Loucy (cell line): Measurements from ENCODE around the gene TBP.
A peak's percentile ranks its signal among the peaks of the same experiment; 100 is the strongest.

Experiments
- H2AFZ ChIP-seq: fragments of 200-600 bp; sonication (generic); 2 replicates; pipeline ENCODE4 v1.6.0; 2016; ENCODE audit warnings: antibody characterized with exemption, mild to moderate bottlenecking, low read length, moderate library complexity
- H3F3A ChIP-seq: fragments of 200-600 bp; 2 replicates; pipeline ENCODE4 v1.6.0; 2016; ENCODE audit warnings: antibody characterized with exemption, low read depth, mild to moderate bottlenecking
- H3K27me3 ChIP-seq: fragments of 200-600 bp; sonication (generic); 2 replicates; pipeline ENCODE4 v1.6.1; 2014; ENCODE audit warnings: low read length, mild to moderate bottlenecking; ENCODE audit not compliant: insufficient read depth, poor library complexity, severe bottlenecking
- H3K36me3 ChIP-seq: fragments of 200-600 bp; sonication (generic); 2 replicates; pipeline ENCODE4 v1.6.1; 2016; ENCODE audit warnings: low read length; ENCODE audit not compliant: insufficient read depth
- H3K4me1 ChIP-seq: fragments of 200-600 bp; sonication (generic); 2 replicates; pipeline ENCODE4 v1.5.1; 2014; ENCODE audit warnings: low read length, mild to moderate bottlenecking; ENCODE audit not compliant: insufficient read depth, poor library complexity, severe bottlenecking
- H3K4me2 ChIP-seq: fragments of 200-600 bp; sonication (generic); 2 replicates; pipeline ENCODE4 v1.6.0; 2014; ENCODE audit warnings: antibody characterized with exemption, low read length, low read depth, mild to moderate bottlenecking; ENCODE audit not compliant: poor library complexity, severe bottlenecking
- H3K4me3 ChIP-seq: fragments of 200-600 bp; sonication (generic); 2 replicates; pipeline ENCODE4 v1.5.1; 2014; ENCODE audit warnings: low read length, mild to moderate bottlenecking, mixed read lengths; ENCODE audit not compliant: poor library complexity, severe bottlenecking
- H3K79me2 ChIP-seq: fragments of 200-600 bp; sonication (generic); 2 replicates; pipeline ENCODE4 v1.6.1; 2014; ENCODE audit warnings: low read length; ENCODE audit not compliant: insufficient read depth
- H3K9ac ChIP-seq: fragments of 200-600 bp; sonication (generic); 2 replicates; pipeline ENCODE4 v1.6.0; 2014; ENCODE audit warnings: mild to moderate bottlenecking, low read depth, low read length, moderate library complexity; ENCODE audit not compliant: poor library complexity, severe bottlenecking
- H3K9me2 ChIP-seq: fragments of 200-600 bp; sonication (generic); replicated peaks from 2 replicates; pipeline ENCODE4 v1.6.1; 2016; ENCODE audit warnings: low read depth, low read length, mixed read lengths
- H3K9me3 ChIP-seq: fragments of 200-600 bp; sonication (generic); 2 replicates; pipeline ENCODE4 v1.6.1; 2014; ENCODE audit warnings: mild to moderate bottlenecking, antibody characterized with exemption, low read length, low read depth; ENCODE audit not compliant: insufficient read depth
- H4K20me1 ChIP-seq: fragments of 200-600 bp; sonication (generic); 2 replicates; pipeline ENCODE4 v1.6.0; 2014; ENCODE audit warnings: antibody characterized with exemption, low read length, mild to moderate bottlenecking; ENCODE audit not compliant: insufficient read depth, poor library complexity, severe bottlenecking
- EZH2phosphoT487 ChIP-seq: fragments of 200-600 bp; IDR thresholded peaks from 2 replicates; pipeline ENCODE4 v1.6.1; 2018; ENCODE audit warnings: antibody characterized with exemption, mild to moderate bottlenecking, moderate library complexity, borderline replicate concordance
- TF ChIP-seq, protein P1 (sequence below): fragments of 200-600 bp; sonication (generic); conservative IDR thresholded peaks from 2 replicates; pipeline ENCODE4 v1.5.1; 2014; ENCODE audit warnings: mild to moderate bottlenecking, antibody characterized with exemption, low read length

TBP gene

GRCh38 chr6:170514908-170515307, 39.3 kb upstream of the TBP start:
- Histone ChIP-seq H3K9me3 (no peaks in the 10 kb centered on the region), H3K4me1 (no peaks in the 10 kb centered on the region), H4K20me1 (no peaks in the 10 kb centered on the region), H3K79me2 (no peaks in the 10 kb centered on the region), H3K4me3 (no peak overlapping the region), H3K27me3 (no peaks in the 10 kb centered on the region), H3K9me2 (no peaks in the 10 kb centered on the region), H3K4me2 (no peak overlapping the region), H3F3A (no peaks in the 10 kb centered on the region), H3K36me3 (no peaks in the 10 kb centered on the region), H3K9ac (no peak overlapping the region), H2AFZ (no peak overlapping the region)
- TF ChIP-seq, protein P1, sequence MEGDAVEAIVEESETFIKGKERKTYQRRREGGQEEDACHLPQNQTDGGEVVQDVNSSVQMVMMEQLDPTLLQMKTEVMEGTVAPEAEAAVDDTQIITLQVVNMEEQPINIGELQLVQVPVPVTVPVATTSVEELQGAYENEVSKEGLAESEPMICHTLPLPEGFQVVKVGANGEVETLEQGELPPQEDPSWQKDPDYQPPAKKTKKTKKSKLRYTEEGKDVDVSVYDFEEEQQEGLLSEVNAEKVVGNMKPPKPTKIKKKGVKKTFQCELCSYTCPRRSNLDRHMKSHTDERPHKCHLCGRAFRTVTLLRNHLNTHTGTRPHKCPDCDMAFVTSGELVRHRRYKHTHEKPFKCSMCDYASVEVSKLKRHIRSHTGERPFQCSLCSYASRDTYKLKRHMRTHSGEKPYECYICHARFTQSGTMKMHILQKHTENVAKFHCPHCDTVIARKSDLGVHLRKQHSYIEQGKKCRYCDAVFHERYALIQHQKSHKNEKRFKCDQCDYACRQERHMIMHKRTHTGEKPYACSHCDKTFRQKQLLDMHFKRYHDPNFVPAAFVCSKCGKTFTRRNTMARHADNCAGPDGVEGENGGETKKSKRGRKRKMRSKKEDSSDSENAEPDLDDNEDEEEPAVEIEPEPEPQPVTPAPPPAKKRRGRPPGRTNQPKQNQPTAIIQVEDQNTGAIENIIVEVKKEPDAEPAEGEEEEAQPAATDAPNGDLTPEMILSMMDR: no peak
- TF ChIP-seq EZH2phosphoT487: no peak

GRCh38 chr6:170516783-170517616, 37.2 kb upstream of the TBP start:
- peaks cover 5% of the 10 kb centered on the region for H3K4me1 ChIP-seq
- no peaks in the 10 kb centered on the region for H3K9me2 ChIP-seq
- H3K9me3 ChIP-seq: no peaks in the 10 kb centered on the region
- no peak overlapping the region for H3K4me2 ChIP-seq
- peak overlapping the region; percentile 58; the same call in 1 of the 2 replicates for H2AFZ ChIP-seq
- no peak overlapping the region for H3K4me3 ChIP-seq
- no peaks in the 10 kb centered on the region for H3K36me3 ChIP-seq
- H3K9ac ChIP-seq: no peak overlapping the region
- no peaks in the 10 kb centered on the region for H4K20me1 ChIP-seq
- H3K27me3 ChIP-seq: no peaks in the 10 kb centered on the region
- H3K79me2 ChIP-seq: no peaks in the 10 kb centered on the region
- H3F3A ChIP-seq: no peaks in the 10 kb centered on the region
- TF ChIP-seq, protein P1: peak; percentile 93
- TF ChIP-seq EZH2phosphoT487: no peak

DNA sequence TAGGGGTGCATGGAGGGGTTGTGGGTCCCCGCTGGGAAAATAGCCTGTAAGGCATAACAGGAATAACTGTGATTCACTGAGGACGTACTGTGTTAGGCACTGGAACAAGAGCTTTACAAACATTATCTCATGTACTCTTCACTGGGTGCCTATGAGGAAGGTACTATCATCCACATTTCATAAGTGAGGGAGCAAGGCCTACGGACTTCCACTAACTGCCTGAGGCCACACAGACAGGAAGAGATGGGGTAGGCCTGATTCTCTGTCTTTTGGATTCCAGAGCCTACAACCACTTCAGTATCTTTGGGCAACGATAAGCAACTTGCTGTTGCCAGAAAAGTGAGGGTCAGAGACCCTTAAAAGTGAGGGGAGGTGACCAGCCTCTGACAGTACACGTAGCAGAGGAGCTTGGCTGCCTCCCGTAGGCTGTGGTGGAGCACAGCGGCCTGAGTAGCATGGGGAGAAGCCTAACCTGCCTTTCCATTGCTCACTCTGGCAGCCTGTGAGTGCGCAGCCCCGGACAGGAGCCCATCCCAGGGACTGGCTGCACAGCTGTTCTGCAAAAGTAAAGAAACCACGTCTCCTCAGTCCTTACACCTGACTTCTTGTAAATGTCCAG, 31.5 kb upstream of the TBP start:
- Histone ChIP-seq H3F3A (no peaks in the 10 kb centered on the region), H3K36me3 (no peaks in the 10 kb centered on the region), H3K4me3 (no peak overlapping the region), H3K4me1 (peaks cover 33% of the 10 kb centered on the region), H3K79me2 (no peaks in the 10 kb centered on the region), H3K9me3 (no peaks in the 10 kb centered on the region), H4K20me1 (no peaks in the 10 kb centered on the region), H3K9me2 (no peaks in the 10 kb centered on the region), H3K9ac (peak overlapping the region; percentile 13), H3K27me3 (no peaks in the 10 kb centered on the region), H2AFZ (no peak overlapping the region), H3K4me2 (peak overlapping the region; percentile 41)
- TF ChIP-seq, protein P1: peak; percentile 88
- no peak for TF ChIP-seq EZH2phosphoT487
